WTC11 (cell line): ENCODE measurements around the gene PPHLN1. TPM values are rescaled to one million over a fixed set of nuclear protein-coding genes. Genes with fewer than 3 reads are reported as not detected.

ENCODE experiments used
- CTCF ChIP-seq: fragments of 200-600 bp; IDR thresholded peaks from 2 replicates; pipeline ENCODE4 v1.8.0; 2022; ENCODE audit warnings: antibody characterized with exemption
- IRF1 ChIP-seq: sonication (generic); formaldehyde crosslinking; IDR thresholded peaks from 2 replicates; pipeline ENCODE4 v1.8.0; 2023; ENCODE audit warnings: missing genetic modification reagents
- NR2C2 ChIP-seq: sonication (generic); formaldehyde crosslinking; IDR thresholded peaks from 2 replicates; pipeline ENCODE4 v1.8.0; 2022; ENCODE audit warnings: mild to moderate bottlenecking, missing genetic modification reagents
- STAT6 ChIP-seq: sonication (generic); formaldehyde crosslinking; conservative IDR thresholded peaks from 2 replicates; pipeline ENCODE4 v1.8.1; 2023; ENCODE audit warnings: mild to moderate bottlenecking, low read depth, missing genetic modification reagents, moderate library complexity
- ZNF532 ChIP-seq: fragments of 250-450 bp; sonication (Bioruptor Pico); IDR thresholded peaks from 2 replicates; pipeline ENCODE4 v1.9.0; 2021; ENCODE audit warnings: mild to moderate bottlenecking, borderline replicate concordance
- microRNA-seq: library from miRNA; unstranded; fragments of <30 nt; microRNA quantifications from one replicate; pipeline ENCODE4 v1.2.0, GENCODE V29; 2022; ENCODE audit warnings: borderline number of aligned reads
- total RNA-seq: library from RNA; stranded (reverse); gene quantifications from 3 replicates; pipeline ENCODE4 v1.2.3, GENCODE V29; 2021

PPHLN1 gene
- total RNA-seq, 1 experiment from 2014 or later: 61.1 TPM

- TF ChIP-seq ZNF532 (CRISPR knock-in tag) (no peak), NR2C2 (CRISPR knock-in tag) (no peak), CTCF (no peak), STAT6 (CRISPR knock-in tag) (no peak), IRF1 (no peak)
Observed at GRCh38 chr12:42490261-42490842, 164.4 kb downstream of the PPHLN1 start (continued).

Small RNAs within 50 kb of the gene (microRNA-seq; reads per million reads assigned to microRNA genes)
- gene MIR7851: 4.5 reads per million, percentile 11 among the genes with 10 or more reads in this experiment

Other genes starting within 250 kb of the PPHLN1 start
- 11.1 to 12.6 TPM (median 11.5 TPM) in 3 replicates for gene GXYLT1, start 181.3 kb upstream of the PPHLN1 start, total RNA-seq
- gene YAF2, start 87.9 kb upstream of the PPHLN1 start, total RNA-seq: 2.3 to 3.3 TPM (median 2.4 TPM) in 3 replicates
- 58.3 to 66.5 TPM (median 64.3 TPM) in 3 replicates for gene ZCRB1, start 73 bp upstream of the PPHLN1 start, total RNA-seq